ENCODE results near the gene DPCD.

DPCD gene

DNA sequence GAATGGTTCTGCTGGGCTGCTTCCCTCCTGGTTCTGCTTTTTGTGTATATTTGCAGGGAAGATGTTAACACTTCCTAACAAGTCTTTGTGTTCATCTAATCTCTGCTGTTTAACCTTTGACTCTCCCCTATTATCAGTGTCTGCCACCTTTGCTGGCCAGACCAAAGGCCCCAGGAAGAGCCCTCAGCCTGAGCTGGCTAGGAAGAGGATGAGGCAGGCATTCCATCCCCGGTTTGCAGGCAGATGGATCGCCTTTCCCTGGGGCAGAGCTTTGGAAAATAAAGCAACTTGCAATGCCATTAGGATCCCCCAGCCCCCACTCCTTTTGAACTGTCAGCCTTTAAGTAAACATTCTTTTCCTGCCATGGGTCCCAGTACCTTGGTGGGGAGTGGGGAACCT lies 19.0 kb downstream of the DPCD start:
- H3K36me3 ChIP-seq (ENCODE audit: low read depth), result peaks cover 32% of the 10 kb centered on the region
- no peak overlapping the region for H3K4me3 ChIP-seq (ENCODE audit: severe bottlenecking)
- TF ChIP-seq, protein P1, sequence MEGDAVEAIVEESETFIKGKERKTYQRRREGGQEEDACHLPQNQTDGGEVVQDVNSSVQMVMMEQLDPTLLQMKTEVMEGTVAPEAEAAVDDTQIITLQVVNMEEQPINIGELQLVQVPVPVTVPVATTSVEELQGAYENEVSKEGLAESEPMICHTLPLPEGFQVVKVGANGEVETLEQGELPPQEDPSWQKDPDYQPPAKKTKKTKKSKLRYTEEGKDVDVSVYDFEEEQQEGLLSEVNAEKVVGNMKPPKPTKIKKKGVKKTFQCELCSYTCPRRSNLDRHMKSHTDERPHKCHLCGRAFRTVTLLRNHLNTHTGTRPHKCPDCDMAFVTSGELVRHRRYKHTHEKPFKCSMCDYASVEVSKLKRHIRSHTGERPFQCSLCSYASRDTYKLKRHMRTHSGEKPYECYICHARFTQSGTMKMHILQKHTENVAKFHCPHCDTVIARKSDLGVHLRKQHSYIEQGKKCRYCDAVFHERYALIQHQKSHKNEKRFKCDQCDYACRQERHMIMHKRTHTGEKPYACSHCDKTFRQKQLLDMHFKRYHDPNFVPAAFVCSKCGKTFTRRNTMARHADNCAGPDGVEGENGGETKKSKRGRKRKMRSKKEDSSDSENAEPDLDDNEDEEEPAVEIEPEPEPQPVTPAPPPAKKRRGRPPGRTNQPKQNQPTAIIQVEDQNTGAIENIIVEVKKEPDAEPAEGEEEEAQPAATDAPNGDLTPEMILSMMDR (IDR thresholded peaks at IDR 0.05; ENCODE audit: poor library complexity, severe bottlenecking), result no peak
- no peak overlapping the region for H3K27ac ChIP-seq (ENCODE audit: poor library complexity, severe bottlenecking)
- H3K4me1 ChIP-seq (ENCODE audit: insufficient read depth, poor library complexity, severe bottlenecking), result no peaks in the 10 kb centered on the region
- no peak for DNase-seq (ENCODE audit: low spot score)
- no peaks in the 10 kb centered on the region for H3K9me3 ChIP-seq (ENCODE audit: severe bottlenecking)
- ATAC-seq (ENCODE audit: low read depth), result no peak
- H3K27me3 ChIP-seq (ENCODE audit: insufficient read depth, poor library complexity, severe bottlenecking), result no peaks in the 10 kb centered on the region

DNA sequence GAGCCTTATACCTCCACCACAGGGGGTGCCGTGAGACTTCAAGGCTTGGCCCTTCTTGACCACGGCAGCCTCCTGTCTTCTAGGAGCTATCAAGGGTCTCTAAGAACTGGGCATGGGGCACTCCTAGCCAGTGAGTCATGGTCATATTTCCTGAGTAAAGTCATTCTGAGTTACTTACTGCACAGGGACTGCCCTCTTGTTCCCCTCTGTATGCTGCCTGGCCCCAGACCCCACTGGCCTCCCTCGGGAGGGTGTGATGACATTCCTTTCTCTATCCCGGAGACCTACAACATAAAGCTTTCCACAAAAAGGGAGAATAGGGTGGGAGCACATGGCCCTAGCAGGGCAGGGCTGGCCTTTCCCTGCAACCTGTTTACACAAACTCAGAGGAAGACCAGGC lies 21.4 kb downstream of the DPCD start:
- H3K36me3 ChIP-seq (ENCODE audit: low read depth), result peaks cover 30% of the 10 kb centered on the region
- no peak for DNase-seq (ENCODE audit: low spot score)
- ATAC-seq (ENCODE audit: low read depth), result no peak
- H3K9me3 ChIP-seq (ENCODE audit: severe bottlenecking), result no peaks in the 10 kb centered on the region
- H3K4me3 ChIP-seq (ENCODE audit: severe bottlenecking), result no peak overlapping the region
- H3K27ac ChIP-seq (ENCODE audit: poor library complexity, severe bottlenecking), result no peak overlapping the region
- H3K4me1 ChIP-seq (ENCODE audit: insufficient read depth, poor library complexity, severe bottlenecking), result no peaks in the 10 kb centered on the region
- H3K27me3 ChIP-seq (ENCODE audit: insufficient read depth, poor library complexity, severe bottlenecking), result no peaks in the 10 kb centered on the region
- TF ChIP-seq, protein P1 (IDR thresholded peaks at IDR 0.05; ENCODE audit: poor library complexity, severe bottlenecking), result no peak

DNA sequence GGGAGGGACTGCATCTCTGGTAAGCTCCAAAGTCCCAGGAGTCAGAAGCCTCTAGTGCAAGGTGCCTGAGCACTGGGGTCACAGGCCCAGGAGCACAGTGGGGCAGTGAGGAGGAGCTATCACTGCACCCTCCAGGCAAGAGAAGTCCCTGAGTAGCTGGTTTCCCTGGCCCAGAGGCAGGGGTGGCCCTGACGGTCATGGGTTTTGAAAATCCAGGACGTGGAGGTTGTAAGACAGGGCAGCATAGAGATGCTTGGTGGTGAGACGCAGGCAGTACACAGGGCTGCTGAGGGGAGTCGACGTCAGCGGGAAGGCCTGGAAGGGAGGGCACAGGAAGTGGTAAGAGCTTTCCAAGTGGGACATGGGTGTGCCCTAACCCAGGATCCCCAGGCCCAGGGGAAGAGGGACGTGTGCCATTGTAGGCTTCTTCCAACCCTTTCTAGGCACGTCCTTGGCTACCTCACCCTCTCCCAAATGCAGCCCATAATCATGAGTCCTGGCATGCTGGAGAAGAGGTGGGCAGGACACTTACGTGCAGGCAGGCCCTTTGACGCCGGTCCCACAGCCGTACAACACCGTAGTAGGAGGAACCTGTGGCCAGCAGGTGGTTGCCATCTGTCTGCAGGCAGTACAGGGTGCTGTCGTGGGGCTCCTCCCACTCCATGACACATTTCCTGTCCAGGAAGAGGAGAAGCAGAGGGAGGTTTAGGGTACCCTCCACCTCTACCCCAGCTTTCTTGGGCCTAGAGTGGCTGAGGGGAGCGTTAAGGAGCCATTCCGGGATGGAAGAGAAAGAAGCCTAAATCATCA lies 23.2 kb downstream of the DPCD start:
- H3K36me3 ChIP-seq (ENCODE audit: low read depth), result peaks cover 23% of the 10 kb centered on the region
- TF ChIP-seq, protein P1 (IDR thresholded peaks at IDR 0.05; ENCODE audit: poor library complexity, severe bottlenecking), result no peak
- ATAC-seq (ENCODE audit: low read depth) (peak; percentile 49; the same call in 1 of the 3 replicates), DNase-seq (ENCODE audit: low spot score) (no peak)
- no peaks in the 10 kb centered on the region for H3K4me1 ChIP-seq (ENCODE audit: insufficient read depth, poor library complexity, severe bottlenecking)
- no peak overlapping the region for H3K4me3 ChIP-seq (ENCODE audit: severe bottlenecking)
- H3K27me3 ChIP-seq (ENCODE audit: insufficient read depth, poor library complexity, severe bottlenecking), result no peaks in the 10 kb centered on the region
- no peaks in the 10 kb centered on the region for H3K9me3 ChIP-seq (ENCODE audit: severe bottlenecking)
- H3K27ac ChIP-seq (ENCODE audit: poor library complexity, severe bottlenecking), result no peak overlapping the region

DNA sequence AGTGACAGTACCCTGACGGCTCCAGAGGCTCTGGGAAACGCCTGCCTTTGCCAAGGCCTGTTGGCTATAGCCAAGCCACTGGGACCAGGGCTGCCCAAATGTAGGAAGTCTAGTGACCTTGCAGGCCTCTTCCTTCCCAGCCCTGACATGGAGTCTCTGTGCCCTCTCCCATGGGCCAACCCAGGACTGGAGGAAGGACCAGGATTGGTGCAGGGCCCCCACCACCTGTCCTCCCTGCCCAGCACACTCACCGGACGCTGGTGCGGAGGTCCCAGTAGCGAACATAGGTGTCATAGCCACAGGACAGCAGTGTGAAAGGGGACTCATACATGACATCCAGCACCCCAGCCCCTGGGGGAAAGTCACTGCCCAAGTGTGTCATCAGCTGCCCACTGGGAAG lies 24.0 kb downstream of the DPCD start:
- H3K4me1 ChIP-seq (ENCODE audit: insufficient read depth, poor library complexity, severe bottlenecking), result no peaks in the 10 kb centered on the region
- no peak overlapping the region for H3K27ac ChIP-seq (ENCODE audit: poor library complexity, severe bottlenecking)
- H3K4me3 ChIP-seq (ENCODE audit: severe bottlenecking), result no peak overlapping the region
- H3K27me3 ChIP-seq (ENCODE audit: insufficient read depth, poor library complexity, severe bottlenecking), result no peaks in the 10 kb centered on the region
- DNase-seq (ENCODE audit: low spot score), result no peak
- peaks cover 23% of the 10 kb centered on the region for H3K36me3 ChIP-seq (ENCODE audit: low read depth)
- ATAC-seq (ENCODE audit: low read depth), result no peak
- TF ChIP-seq, protein P1 (IDR thresholded peaks at IDR 0.05; ENCODE audit: poor library complexity, severe bottlenecking), result no peak
- H3K9me3 ChIP-seq (ENCODE audit: severe bottlenecking), result no peaks in the 10 kb centered on the region

DNA sequence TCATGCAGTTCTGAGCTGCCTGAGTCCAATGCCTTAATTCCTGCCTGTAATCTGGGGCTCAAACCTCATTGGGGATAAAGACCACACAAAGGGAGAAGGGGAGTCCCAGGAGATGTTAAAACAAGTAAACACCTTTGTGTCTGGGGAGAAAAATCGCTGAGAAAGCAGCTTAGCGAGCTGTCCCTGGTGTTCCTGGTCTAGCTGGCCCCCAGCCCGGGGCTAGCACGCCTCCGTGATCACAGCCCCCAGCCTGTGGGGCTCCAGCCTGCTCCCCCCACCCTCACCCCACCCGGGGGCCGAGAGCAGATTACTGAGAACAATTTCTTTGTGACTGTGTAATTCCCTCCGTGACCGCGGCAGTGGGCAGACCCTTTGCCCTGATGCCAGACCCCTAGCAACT lies 24.8 kb downstream of the DPCD start:
- Histone ChIP-seq H3K4me1 (ENCODE audit: insufficient read depth, poor library complexity, severe bottlenecking) (no peaks in the 10 kb centered on the region), H3K27me3 (ENCODE audit: insufficient read depth, poor library complexity, severe bottlenecking) (no peaks in the 10 kb centered on the region), H3K9me3 (ENCODE audit: severe bottlenecking) (no peaks in the 10 kb centered on the region), H3K4me3 (ENCODE audit: severe bottlenecking) (no peak overlapping the region), H3K27ac (ENCODE audit: poor library complexity, severe bottlenecking) (no peak overlapping the region), H3K36me3 (ENCODE audit: low read depth) (peaks cover 23% of the 10 kb centered on the region)
- ATAC-seq (ENCODE audit: low read depth), result no peak
- TF ChIP-seq, protein P1 (IDR thresholded peaks at IDR 0.05; ENCODE audit: poor library complexity, severe bottlenecking), result no peak
- DNase-seq (ENCODE audit: low spot score), result no peak

Data from RWPE2 (cell line).